ENCODE measurements around the gene GAL.

DNA sequence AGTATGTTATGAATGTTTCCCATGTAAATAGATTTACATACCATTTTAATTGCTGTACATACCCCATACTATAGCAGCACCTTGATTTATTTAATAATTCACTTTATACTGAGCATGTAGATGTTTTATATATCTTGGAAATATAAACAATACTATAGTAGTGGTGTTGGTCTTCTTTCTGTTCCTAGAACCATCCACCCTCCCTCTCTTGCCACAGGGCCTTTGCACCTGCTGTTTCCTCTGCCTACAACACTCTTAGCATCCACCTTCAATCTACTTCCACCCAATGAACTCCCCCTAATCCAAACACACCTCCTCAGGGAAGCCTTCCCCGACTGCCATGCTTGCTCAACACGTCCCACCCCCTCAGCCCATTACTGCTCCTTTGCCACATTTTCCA lies 36.7 kb downstream of the GAL start:
- TF ChIP-seq POLR2AphosphoS5 (IDR thresholded peaks at IDR 0.05; ENCODE audit: low read depth, low read length), result no peak
- TF ChIP-seq, protein P1, sequence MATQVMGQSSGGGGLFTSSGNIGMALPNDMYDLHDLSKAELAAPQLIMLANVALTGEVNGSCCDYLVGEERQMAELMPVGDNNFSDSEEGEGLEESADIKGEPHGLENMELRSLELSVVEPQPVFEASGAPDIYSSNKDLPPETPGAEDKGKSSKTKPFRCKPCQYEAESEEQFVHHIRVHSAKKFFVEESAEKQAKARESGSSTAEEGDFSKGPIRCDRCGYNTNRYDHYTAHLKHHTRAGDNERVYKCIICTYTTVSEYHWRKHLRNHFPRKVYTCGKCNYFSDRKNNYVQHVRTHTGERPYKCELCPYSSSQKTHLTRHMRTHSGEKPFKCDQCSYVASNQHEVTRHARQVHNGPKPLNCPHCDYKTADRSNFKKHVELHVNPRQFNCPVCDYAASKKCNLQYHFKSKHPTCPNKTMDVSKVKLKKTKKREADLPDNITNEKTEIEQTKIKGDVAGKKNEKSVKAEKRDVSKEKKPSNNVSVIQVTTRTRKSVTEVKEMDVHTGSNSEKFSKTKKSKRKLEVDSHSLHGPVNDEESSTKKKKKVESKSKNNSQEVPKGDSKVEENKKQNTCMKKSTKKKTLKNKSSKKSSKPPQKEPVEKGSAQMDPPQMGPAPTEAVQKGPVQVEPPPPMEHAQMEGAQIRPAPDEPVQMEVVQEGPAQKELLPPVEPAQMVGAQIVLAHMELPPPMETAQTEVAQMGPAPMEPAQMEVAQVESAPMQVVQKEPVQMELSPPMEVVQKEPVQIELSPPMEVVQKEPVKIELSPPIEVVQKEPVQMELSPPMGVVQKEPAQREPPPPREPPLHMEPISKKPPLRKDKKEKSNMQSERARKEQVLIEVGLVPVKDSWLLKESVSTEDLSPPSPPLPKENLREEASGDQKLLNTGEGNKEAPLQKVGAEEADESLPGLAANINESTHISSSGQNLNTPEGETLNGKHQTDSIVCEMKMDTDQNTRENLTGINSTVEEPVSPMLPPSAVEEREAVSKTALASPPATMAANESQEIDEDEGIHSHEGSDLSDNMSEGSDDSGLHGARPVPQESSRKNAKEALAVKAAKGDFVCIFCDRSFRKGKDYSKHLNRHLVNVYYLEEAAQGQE (IDR thresholded peaks at IDR 0.05; ENCODE audit: insufficient read depth in 1 of 2, low read depth in 2 of 2, low read length in 2 of 2), result no peak
